Calu3 (cell line): Measurements from ENCODE around the gene SPATA31E1. TPM values are rescaled to one million over a fixed set of nuclear protein-coding genes. Genes with fewer than 3 reads are reported as not detected.

Experiments
- BruUV-seq: library from RNA; stranded (reverse); fragments of 400-500 nt; replicated peaks from 2 replicates; lab custom pipeline; 2021; lab: Mats Ljungman, UMichigan
- CTCF ChIA-PET: fragments of 300-600 bp; sonication (Branson Sonifier 250); formaldehyde crosslinking; loops from one replicate; lab custom pipeline; 2022; ENCODE audit warnings: antibody characterized with exemption; lab: Charles Lee
- DNase-seq: peaks from one replicate; pipeline ENCODE4 v3.0.0; 2022
- H3K27ac Mint-ChIP-seq: one replicate; pipeline ENCODE4 v1.8.0; 2022; ENCODE audit warnings: mixed read lengths; ENCODE audit not compliant: unreplicated experiment
- H3K27me3 Mint-ChIP-seq: one replicate; pipeline ENCODE4 v1.8.0; 2022; ENCODE audit warnings: mixed read lengths; ENCODE audit not compliant: unreplicated experiment
- H3K36me3 Mint-ChIP-seq: one replicate; pipeline ENCODE4 v1.8.0; 2022; ENCODE audit warnings: mild to moderate bottlenecking, moderate library complexity, mixed read lengths; ENCODE audit not compliant: insufficient read depth, unreplicated experiment
- H3K4me1 Mint-ChIP-seq: one replicate; pipeline ENCODE4 v1.8.0; 2022; ENCODE audit warnings: mild to moderate bottlenecking, low read depth, mixed read lengths; ENCODE audit not compliant: unreplicated experiment
- H3K4me3 Mint-ChIP-seq: one replicate; pipeline ENCODE4 v1.8.0; 2022; ENCODE audit warnings: mild to moderate bottlenecking, low read depth, moderate library complexity, mixed read lengths; ENCODE audit not compliant: unreplicated experiment
- H3K9me3 Mint-ChIP-seq: one replicate; pipeline ENCODE4 v1.8.0; 2022; ENCODE audit warnings: low read depth, mixed read lengths; ENCODE audit not compliant: unreplicated experiment
- CTCF ChIP-seq: fragments of 200-600 bp; IDR thresholded peaks from one replicate; pipeline ENCODE4 v1.8.0; 2022; ENCODE audit warnings: antibody characterized with exemption; ENCODE audit not compliant: unreplicated experiment
- intact Hi-C: fragments of 100-400 bp; cut with micrococcal nuclease; formaldehyde crosslinking; loops from one replicate; pipeline ENCODE4 v1.10.0; 2022; ENCODE audit not compliant: unreplicated experiment
- total RNA-seq: library from RNA; stranded (reverse); gene quantifications from 2 replicates; pipeline ENCODE4 v1.2.3, GENCODE V29; 2022

The SPATA31E1 gene
- total RNA-seq, 1 experiment from 2014 or later = not detected

- no peak overlapping the region for H3K4me3 Mint-ChIP-seq
- peaks cover 5% of the 10 kb centered on the region for H3K36me3 Mint-ChIP-seq
- no peak for TF ChIP-seq CTCF
- no TSS peak for BruUV-seq
- no peak overlapping the region for H3K27ac Mint-ChIP-seq
- CTCF ChIA-PET = no interaction called here
- peaks cover 3% of the 10 kb centered on the region for H3K9me3 Mint-ChIP-seq
- no peaks in the 10 kb centered on the region for H3K27me3 Mint-ChIP-seq
- intact Hi-C loops = no loop called here
- peaks cover 73% of the 10 kb centered on the region for H3K4me1 Mint-ChIP-seq
- no peak for DNase-seq
Observed at GRCh38 chr9:87864915-87865314, 17.8 kb upstream of the SPATA31E1 start.

GRCh38 chr9:87865626-87866025 lies 17.1 kb upstream of the SPATA31E1 start:
- CTCF ChIA-PET = no interaction called here

GRCh38 chr9:87867391-87867790 lies 15.3 kb upstream of the SPATA31E1 start:
- intact Hi-C loops = no loop called here
- peaks cover 4% of the 10 kb centered on the region for H3K9me3 Mint-ChIP-seq
- no TSS peak for BruUV-seq
- no peak for TF ChIP-seq CTCF
- peaks cover 3% of the 10 kb centered on the region for H3K36me3 Mint-ChIP-seq
- DNase-seq = no peak
- peaks cover 57% of the 10 kb centered on the region for H3K4me1 Mint-ChIP-seq
- H3K27ac Mint-ChIP-seq = no peak overlapping the region
- no peaks in the 10 kb centered on the region for H3K27me3 Mint-ChIP-seq
- CTCF ChIA-PET = no interaction called here
- H3K4me3 Mint-ChIP-seq = no peak overlapping the region

More at GRCh38 chr9:87865626-87866025, 17.1 kb upstream of the SPATA31E1 start:
- DNase-seq = no peak
- H3K36me3 Mint-ChIP-seq = peaks cover 5% of the 10 kb centered on the region
- H3K9me3 Mint-ChIP-seq = peaks cover 4% of the 10 kb centered on the region
- no peaks in the 10 kb centered on the region for H3K27me3 Mint-ChIP-seq
- H3K4me1 Mint-ChIP-seq = peaks cover 73% of the 10 kb centered on the region
- no TSS peak for BruUV-seq
- intact Hi-C loops = no loop called here
- TF ChIP-seq CTCF = no peak
- peak overlapping the region; percentile 79 for H3K27ac Mint-ChIP-seq
- peak overlapping the region; percentile 75 for H3K4me3 Mint-ChIP-seq

GRCh38 chr9:87868175-87868574 lies 14.5 kb upstream of the SPATA31E1 start:
- intact Hi-C loops = no loop called here
- Mint-ChIP-seq H3K4me3 (no peak overlapping the region), H3K36me3 (no peaks in the 10 kb centered on the region), H3K4me1 (peaks cover 49% of the 10 kb centered on the region), H3K9me3 (peaks cover 4% of the 10 kb centered on the region), H3K27me3 (no peaks in the 10 kb centered on the region), H3K27ac (no peak overlapping the region)
- CTCF ChIA-PET = no interaction called here
- no TSS peak for BruUV-seq
- no peak for TF ChIP-seq CTCF
- DNase-seq = no peak
